ENCODE data around the gene BAK1. TPM values are rescaled to one million over a fixed set of nuclear protein-coding genes. Genes with fewer than 3 reads are reported as not detected.

The BAK1 gene
- total RNA-seq, 4 donors from 2014 or later: 4.2 to 15.1 (median 6.8) TPM

DNA sequence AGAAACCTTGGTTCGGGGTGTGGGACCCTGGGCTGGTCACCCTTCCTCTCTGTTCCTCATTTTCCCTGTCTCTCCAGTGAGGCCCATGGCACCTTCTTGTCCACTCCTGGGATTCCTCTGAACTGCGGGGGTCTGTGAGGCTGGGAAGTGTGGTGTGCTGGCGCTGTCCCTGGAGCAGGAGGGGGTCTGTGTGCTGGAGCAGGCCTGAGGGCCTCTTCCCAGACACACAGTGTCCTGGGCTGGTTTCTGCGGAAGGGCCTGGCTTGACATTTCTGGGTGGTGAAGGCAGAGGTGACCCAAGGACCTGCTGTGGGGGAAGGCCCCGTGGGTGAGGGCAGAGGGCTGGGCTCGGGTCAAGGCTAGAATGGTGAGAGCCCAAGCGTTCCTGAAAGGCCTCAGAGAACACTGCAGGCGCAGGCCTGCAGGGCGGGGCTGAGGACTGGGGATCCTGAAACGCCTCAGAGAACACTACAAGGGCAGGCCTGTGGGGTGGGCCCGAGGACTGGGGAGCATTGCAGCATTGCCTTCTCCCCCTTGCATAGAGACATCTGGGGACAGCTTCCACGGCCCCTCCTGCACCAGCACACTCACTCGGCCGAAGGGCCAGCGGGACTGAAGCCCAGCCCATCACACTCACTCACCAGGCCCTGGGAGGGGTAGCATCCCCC lies 10.6 kb upstream of the BAK1 start:
- TF ChIP-seq, protein P1, sequence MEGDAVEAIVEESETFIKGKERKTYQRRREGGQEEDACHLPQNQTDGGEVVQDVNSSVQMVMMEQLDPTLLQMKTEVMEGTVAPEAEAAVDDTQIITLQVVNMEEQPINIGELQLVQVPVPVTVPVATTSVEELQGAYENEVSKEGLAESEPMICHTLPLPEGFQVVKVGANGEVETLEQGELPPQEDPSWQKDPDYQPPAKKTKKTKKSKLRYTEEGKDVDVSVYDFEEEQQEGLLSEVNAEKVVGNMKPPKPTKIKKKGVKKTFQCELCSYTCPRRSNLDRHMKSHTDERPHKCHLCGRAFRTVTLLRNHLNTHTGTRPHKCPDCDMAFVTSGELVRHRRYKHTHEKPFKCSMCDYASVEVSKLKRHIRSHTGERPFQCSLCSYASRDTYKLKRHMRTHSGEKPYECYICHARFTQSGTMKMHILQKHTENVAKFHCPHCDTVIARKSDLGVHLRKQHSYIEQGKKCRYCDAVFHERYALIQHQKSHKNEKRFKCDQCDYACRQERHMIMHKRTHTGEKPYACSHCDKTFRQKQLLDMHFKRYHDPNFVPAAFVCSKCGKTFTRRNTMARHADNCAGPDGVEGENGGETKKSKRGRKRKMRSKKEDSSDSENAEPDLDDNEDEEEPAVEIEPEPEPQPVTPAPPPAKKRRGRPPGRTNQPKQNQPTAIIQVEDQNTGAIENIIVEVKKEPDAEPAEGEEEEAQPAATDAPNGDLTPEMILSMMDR (IDR thresholded peaks at IDR 0.05; ENCODE audit: low read depth): no peak

DNA sequence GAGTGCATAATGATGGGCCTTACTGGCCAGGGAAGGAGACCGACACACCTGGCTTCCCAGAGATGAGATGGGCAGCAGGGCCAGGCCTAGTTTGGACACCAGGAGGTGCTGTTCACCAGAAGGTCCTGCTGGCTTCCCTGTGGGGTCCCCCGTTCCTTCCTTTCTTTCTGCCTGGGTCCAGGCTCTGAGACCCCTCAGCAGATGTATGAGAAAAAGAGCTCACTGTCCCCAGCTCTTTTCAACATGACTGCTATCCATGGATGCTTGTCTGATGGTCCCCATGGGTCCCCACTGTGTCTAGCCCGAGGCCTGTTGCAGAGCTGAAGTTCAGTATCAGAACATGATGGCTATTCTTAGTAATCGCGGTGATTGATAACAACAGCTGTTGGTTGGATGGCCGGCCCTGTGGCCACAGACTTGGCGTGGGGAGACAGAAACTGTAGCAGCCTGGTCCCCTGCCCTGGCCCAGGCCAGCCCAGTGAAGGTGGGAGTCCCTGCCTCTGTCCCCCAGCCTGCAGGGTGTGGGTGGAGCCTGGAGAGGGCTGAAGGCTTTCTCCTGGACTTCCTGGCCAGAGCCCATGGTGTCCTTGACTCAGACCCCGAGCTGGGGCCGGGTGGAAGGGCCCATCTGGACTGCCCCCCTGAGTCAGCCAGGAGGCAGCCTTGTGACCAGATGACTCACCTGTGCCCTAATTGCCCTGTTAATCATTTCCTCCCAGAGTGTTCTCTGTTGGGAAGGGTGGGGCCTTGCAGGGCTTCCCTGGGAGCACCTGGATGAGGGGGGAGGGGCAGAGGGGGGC lies 9.9 kb upstream of the BAK1 start:
- TF ChIP-seq, protein P1 (IDR thresholded peaks at IDR 0.05; ENCODE audit: low read depth): no peak

DNA sequence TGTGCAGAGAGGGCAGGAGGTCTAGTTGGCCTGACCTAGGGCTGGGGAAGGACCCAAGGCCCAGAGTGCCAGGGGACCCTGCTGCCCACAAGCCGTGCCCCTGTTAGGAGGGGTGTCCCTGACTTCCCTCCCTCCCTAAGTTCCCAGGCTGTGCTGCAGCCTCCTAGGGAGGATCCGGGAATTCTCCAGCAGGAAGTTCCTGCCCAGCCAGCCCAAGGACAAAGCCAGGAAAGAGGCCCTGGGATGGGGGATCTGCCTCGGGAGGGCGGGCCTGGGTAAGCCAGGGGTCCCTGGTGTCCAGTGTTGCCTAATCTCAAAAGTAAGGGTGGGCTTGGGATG lies 9.3 kb upstream of the BAK1 start:
- TF ChIP-seq, protein P1 (IDR thresholded peaks at IDR 0.05; ENCODE audit: low read depth): no peak

DNA sequence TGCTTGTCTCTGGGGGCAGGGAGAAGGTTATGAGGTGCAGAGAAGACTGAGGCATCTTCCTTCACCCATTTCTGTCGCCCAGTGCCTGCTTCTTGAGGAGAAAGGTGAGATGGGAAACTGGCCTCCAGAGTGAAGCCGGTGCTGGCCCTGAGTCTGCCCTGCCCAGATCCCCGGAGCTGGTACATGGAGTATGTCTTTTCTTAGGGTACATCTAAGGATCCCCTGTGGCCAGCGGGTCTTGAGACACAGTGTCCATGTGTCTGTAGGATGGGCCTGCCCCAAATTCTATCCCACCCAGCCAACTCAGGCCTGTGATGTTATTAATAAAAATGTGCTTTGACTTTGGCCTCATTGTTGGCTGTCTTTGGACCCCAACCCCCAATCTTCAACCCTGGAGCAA lies 8.8 kb upstream of the BAK1 start:
- TF ChIP-seq, protein P1 (IDR thresholded peaks at IDR 0.05; ENCODE audit: low read depth): no peak

DNA sequence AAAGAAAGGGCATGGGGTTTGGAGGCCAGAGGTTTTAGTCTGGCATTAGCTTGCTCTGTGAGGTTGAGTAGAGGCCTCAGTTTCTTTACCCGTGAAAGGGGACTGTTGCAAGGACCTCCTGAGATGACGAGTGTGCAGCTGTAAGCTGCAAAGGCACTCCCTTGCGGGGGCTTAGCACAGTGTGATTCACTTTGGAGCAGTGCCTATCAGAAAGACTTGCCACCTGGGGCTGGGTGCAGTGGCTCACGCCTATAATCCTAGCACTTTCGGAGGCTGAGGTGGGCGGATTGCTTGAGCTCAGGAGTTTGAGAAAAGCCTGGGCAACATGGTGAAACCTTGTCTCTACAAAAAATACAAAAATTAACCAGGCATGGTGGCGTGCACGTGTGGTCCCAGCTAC lies 7.5 kb upstream of the BAK1 start:
- TF ChIP-seq, protein P1 (IDR thresholded peaks at IDR 0.05; ENCODE audit: low read depth): no peak

DNA sequence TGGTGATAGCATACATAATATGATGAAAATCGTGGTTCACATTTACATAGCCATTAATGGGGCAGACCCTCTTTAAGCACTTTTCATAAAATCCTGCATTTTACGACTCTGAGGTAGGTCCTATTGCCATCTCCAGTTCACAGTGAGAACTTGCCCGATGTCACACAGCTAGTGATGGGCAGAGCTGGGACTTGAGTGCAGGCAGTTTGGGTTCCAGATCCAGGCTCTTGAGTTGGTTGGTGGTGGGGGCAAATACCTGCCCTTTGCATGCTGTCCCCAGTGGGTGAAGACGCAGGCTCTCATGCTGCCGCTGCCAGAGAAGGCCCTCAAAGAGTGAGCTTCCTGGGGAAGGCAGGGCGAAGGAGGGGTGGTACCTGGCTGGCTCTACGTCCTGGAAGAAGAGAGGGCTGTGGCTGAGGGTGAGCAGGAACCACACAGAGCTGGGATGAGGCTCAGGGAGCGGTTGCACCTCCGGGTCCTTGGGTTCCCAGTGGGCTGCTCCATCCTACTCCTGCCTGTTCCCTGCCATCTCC lies 6.1 kb upstream of the BAK1 start:
- TF ChIP-seq, protein P1 (IDR thresholded peaks at IDR 0.05; ENCODE audit: low read depth): no peak

DNA sequence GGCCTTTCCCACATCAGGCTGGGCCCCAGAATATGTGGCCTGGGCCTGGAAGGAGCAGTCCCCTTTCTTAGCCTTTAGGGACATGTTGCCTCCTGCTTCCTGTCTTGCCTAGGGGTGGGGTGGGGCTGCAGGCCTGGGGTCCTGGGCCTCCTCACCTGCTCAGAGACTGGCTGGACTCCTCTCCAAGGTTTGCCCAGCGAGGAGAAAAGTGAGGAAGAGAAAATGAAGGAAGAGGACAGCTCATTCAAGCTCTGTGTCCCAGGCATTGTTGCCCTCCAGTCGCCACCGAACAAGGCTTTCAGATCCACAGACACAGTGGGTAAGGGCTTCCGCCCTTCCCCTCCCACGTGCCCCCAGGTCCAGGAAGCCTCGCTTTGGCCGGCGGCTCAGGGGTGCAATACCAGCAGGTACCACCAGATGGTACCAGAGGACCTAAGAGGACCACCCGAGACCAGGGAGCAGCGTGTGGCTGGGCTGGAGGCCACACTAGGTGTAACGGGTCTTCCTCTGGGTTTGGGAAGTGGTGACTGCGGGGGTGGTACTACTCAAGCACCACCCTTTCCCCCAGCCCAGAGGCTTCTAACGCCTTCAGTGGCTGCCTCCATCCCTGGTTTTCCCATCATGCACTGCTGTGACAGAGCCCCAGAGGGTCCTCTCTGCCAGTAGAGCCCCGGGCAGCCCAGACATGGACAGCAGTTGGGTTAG lies 5.5 kb upstream of the BAK1 start:
- TF ChIP-seq, protein P1 (IDR thresholded peaks at IDR 0.05; ENCODE audit: low read depth): no peak
